Panc1 (cell line): ENCODE measurements around the gene SAP30BP. TPM values are rescaled to one million over a fixed set of nuclear protein-coding genes. Genes with fewer than 3 reads are reported as not detected.

Source experiments
- ATAC-seq: fragments of 200-7000 bp; cut with Tn5 transposase; 2 replicates; pipeline ENCODE4 v1.9.1; 2020; ENCODE audit warnings: mild to moderate bottlenecking, moderate library complexity
- BruUV-seq: library from RNA; stranded (reverse); fragments of 400-500 nt; replicated peaks from 2 replicates; lab custom pipeline; 2021; lab: Mats Ljungman, UMichigan
- CTCF ChIA-PET: fragments of 300-600 bp; sonication (Branson Sonifier 250); formaldehyde crosslinking; loops from one replicate; lab custom pipeline; 2022; ENCODE audit warnings: antibody characterized with exemption; lab: Charles Lee
- POLR2A ChIA-PET: fragments of 300-600 bp; sonication (Branson Sonifier 250); formaldehyde crosslinking; loops from one replicate; lab custom pipeline; 2022; ENCODE audit warnings: antibody characterized with exemption; lab: Charles Lee
- DNase-seq: peaks from one replicate; pipeline ENCODE4 v3.0.0-alpha.2; 2010; ENCODE audit warnings: low read depth, low spot score
- H3K27ac ChIP-seq: 2 replicates; pipeline ENCODE4 v1.5.1; 2011; ENCODE audit warnings: mild to moderate bottlenecking, low read length, inconsistent platforms
- H3K27me3 ChIP-seq: fragments of 200-500 bp; sonication (Bioruptor generic); 2 replicates; pipeline ENCODE4 v1.6.0; 2014; ENCODE audit warnings: low read length, inconsistent platforms; ENCODE audit not compliant: control insufficient read depth, insufficient read depth
- H3K36me3 ChIP-seq: fragments of 200-500 bp; sonication (Bioruptor generic); 2 replicates; pipeline ENCODE4 v1.5.1; 2014; ENCODE audit warnings: inconsistent platforms, mild to moderate bottlenecking, low read length, moderate library complexity; ENCODE audit not compliant: control insufficient read depth, insufficient read depth
- H3K4me1 ChIP-seq: 2 replicates; pipeline ENCODE4 v1.5.1; 2011; ENCODE audit warnings: inconsistent platforms, mild to moderate bottlenecking, low read length, moderate library complexity; ENCODE audit not compliant: control insufficient read depth, insufficient read depth
- H3K4me3 ChIP-seq, 2 experiments: 2 replicates each; pipeline ENCODE4 v1.5.1; 2011 to 2012; ENCODE audit warnings: low read depth in 2 of 2, low read length in 2 of 2, mild to moderate bottlenecking in 2 of 2, inconsistent platforms in 1 of 2, moderate library complexity in 1 of 2
- H3K9me3 ChIP-seq: fragments of 200-500 bp; sonication (Bioruptor generic); 2 replicates; pipeline ENCODE4 v1.5.1; 2014; ENCODE audit warnings: low read depth, mild to moderate bottlenecking, inconsistent platforms, low read length, moderate library complexity; ENCODE audit not compliant: control insufficient read depth, insufficient read depth
- CTCF ChIP-seq: fragments of 450-650 bp; IDR thresholded peaks from 2 replicates; pipeline ENCODE4 v1.5.1; 2017; ENCODE audit warnings: mild to moderate bottlenecking
- POLR2AphosphoS5 ChIP-seq: IDR thresholded peaks from 2 replicates; pipeline ENCODE4 v1.6.1; 2012; ENCODE audit warnings: mild to moderate bottlenecking, low read depth, low read length, moderate library complexity
- REST ChIP-seq, 2 experiments: IDR thresholded peaks; 2 replicates each; pipeline ENCODE4 v1.6.1; 2011 to 2012; ENCODE audit warnings: low read depth in 2 of 2, control low read depth in 1 of 2, low read length in 1 of 2, mild to moderate bottlenecking in 1 of 2, moderate library complexity in 1 of 2; ENCODE audit not compliant: insufficient read depth in 1 of 2
- SIN3A ChIP-seq: IDR thresholded peaks from 2 replicates; pipeline ENCODE4 v1.6.1; 2012; ENCODE audit warnings: low read depth, mild to moderate bottlenecking, low read length, moderate library complexity, borderline replicate concordance; ENCODE audit not compliant: insufficient read depth
- TCF7L2 ChIP-seq: IDR thresholded peaks from 2 replicates; pipeline ENCODE4 v1.6.1; 2011; ENCODE audit warnings: mild to moderate bottlenecking, low read depth, low read length, inconsistent platforms
- in situ Hi-C: cut with HindIII; loops from 2 replicates; pipeline ENCODE4 v1.10.0; 2016; ENCODE audit warnings: low sequenced_read_pairs, low pct_unique_long_range_greater_than_20kb
- intact Hi-C: fragments of 100-400 bp; cut with micrococcal nuclease; formaldehyde crosslinking; loops from one replicate; pipeline ENCODE4 v1.10.0; 2022; ENCODE audit not compliant: unreplicated experiment
- total RNA-seq: library from RNA; stranded (reverse); gene quantifications from one replicate; pipeline ENCODE4 v1.2.1, GENCODE V29; 2021; ENCODE audit not compliant: unreplicated experiment

The SAP30BP gene
- total RNA-seq, 1 experiment from 2014 or later, result 138 TPM

- Histone ChIP-seq H3K36me3 (no peaks in the 10 kb centered on the region), H3K4me3 (no peak overlapping the region), H3K27ac (no peak overlapping the region), H3K4me1 (peaks cover 5% of the 10 kb centered on the region), H3K27me3 (no peaks in the 10 kb centered on the region), H3K9me3 (no peaks in the 10 kb centered on the region)
- in situ Hi-C loops (no loop called here), intact Hi-C loops (no loop called here)
- ATAC-seq (peak; percentile 22), DNase-seq (no peak)
- no TSS peak for BruUV-seq
- ChIA-PET POLR2A (no interaction called here), CTCF (interaction anchor here (2.6 kb wide), 1 partner anchor 13 kb away, joined by 15 read pairs; the partner anchor contains the start of gene SMIM5)
- TF ChIP-seq POLR2AphosphoS5 (no peak), TCF7L2 (no peak), REST (IDR thresholded peaks at IDR 0.05; ENCODE audit: insufficient read depth in 1 of 2, low read depth in 2 of 2, low read length in 1 of 2) (no peak), SIN3A (no peak), CTCF (no peak)
Measured at GRCh38 chr17:75645889-75646637, 21.1 kb upstream of the SAP30BP start.

GRCh38 chr17:75646638-75646992 is 20.5 kb upstream of the SAP30BP start:
- POLR2A ChIA-PET, result no interaction called here
- intact Hi-C loops (no loop called here), in situ Hi-C loops (no loop called here)
- no peak overlapping the region for H3K4me3 ChIP-seq
- BruUV-seq, result no TSS peak
- no peak for DNase-seq
- peaks cover 5% of the 10 kb centered on the region for H3K4me1 ChIP-seq
- no peaks in the 10 kb centered on the region for H3K9me3 ChIP-seq
- CTCF ChIA-PET, result interaction anchor here (2.6 kb wide), 1 partner anchor 13 kb away, joined by 15 read pairs; the partner anchor contains the start of gene SMIM5
- no peak overlapping the region for H3K27ac ChIP-seq
- TF ChIP-seq TCF7L2 (no peak), POLR2AphosphoS5 (no peak), SIN3A (no peak), REST (IDR thresholded peaks at IDR 0.05; ENCODE audit: insufficient read depth in 1 of 2, low read depth in 2 of 2, low read length in 1 of 2) (no peak)
- H3K27me3 ChIP-seq, result no peaks in the 10 kb centered on the region
- H3K36me3 ChIP-seq, result no peaks in the 10 kb centered on the region
- ATAC-seq, result no peak
